ENCODE measurements around the gene AP5S1.
"Not testable (repeated sequence)": the region's sequence is repeated elsewhere in the genome, so short reads cannot be mapped to it uniquely, and the experiment has no call there.

The AP5S1 gene

GRCh38 chr20:3823881-3824280 is 3.5 kb downstream of the AP5S1 start:
- no peak for DNase-seq (ENCODE audit: low read depth)
- TF ChIP-seq CTCF (IDR thresholded peaks at IDR 0.05; ENCODE audit: control insufficient read depth, insufficient read depth, low read depth, low read length, missing control alignments): no peak
- no peak overlapping the region for H3K4me3 ChIP-seq (ENCODE audit: control insufficient read depth, low read depth, low read length)

- no peak for DNase-seq (ENCODE audit: low read depth)
- no peak overlapping the region for H3K4me3 ChIP-seq (ENCODE audit: control insufficient read depth, low read depth, low read length)
- TF ChIP-seq CTCF (IDR thresholded peaks at IDR 0.05; ENCODE audit: control insufficient read depth, insufficient read depth, low read depth, low read length, missing control alignments): no peak
These were observed 5.2 kb downstream of the AP5S1 start for GRCh38 chr20:3825526-3825925.

GRCh38 chr20:3826420-3826819 is 6.1 kb downstream of the AP5S1 start:
- no peak overlapping the region for H3K4me3 ChIP-seq (ENCODE audit: control insufficient read depth, low read depth, low read length)
- DNase-seq (ENCODE audit: low read depth): no peak
- TF ChIP-seq CTCF (IDR thresholded peaks at IDR 0.05; ENCODE audit: control insufficient read depth, insufficient read depth, low read depth, low read length, missing control alignments): no peak

GRCh38 chr20:3828798-3829197 is 8.5 kb downstream of the AP5S1 start:
- DNase-seq (ENCODE audit: low read depth): no peak
- TF ChIP-seq CTCF (IDR thresholded peaks at IDR 0.05; ENCODE audit: control insufficient read depth, insufficient read depth, low read depth, low read length, missing control alignments): no peak
- H3K4me3 ChIP-seq (ENCODE audit: control insufficient read depth, low read depth, low read length): no peak overlapping the region

DNA sequence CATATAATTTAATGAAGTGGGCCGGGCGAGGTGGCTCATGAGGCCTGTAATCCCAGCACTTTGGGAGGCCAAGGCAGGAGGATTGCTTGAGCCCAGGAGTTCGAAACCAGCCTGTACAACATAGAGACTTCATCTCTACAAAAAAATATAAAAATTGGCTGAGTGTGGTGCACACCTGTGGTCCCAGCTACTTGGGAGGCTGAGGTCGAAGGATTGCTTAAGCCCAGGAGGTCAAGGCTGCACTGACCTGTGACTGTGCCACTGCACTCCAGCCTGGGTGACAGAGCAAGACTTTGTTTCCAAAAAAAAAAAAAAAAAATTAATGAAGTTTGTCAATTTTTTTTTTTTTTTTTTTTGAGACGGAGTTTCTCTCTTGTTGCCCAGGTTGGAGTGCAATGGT is 9.5 kb downstream of the AP5S1 start:
- not testable (repeated sequence) for H3K4me3 ChIP-seq (ENCODE audit: control insufficient read depth, low read depth, low read length); DNase-seq (ENCODE audit: low read depth)

- no peak for DNase-seq (ENCODE audit: low read depth)
- TF ChIP-seq CTCF (IDR thresholded peaks at IDR 0.05; ENCODE audit: control insufficient read depth, insufficient read depth, low read depth, low read length, missing control alignments): no peak
- H3K4me3 ChIP-seq (ENCODE audit: control insufficient read depth, low read depth, low read length): no peak overlapping the region
These were observed 15.8 kb downstream of the AP5S1 start for GRCh38 chr20:3836132-3836531.

GRCh38 chr20:3839328-3839727 is 19.0 kb downstream of the AP5S1 start:
- H3K4me3 ChIP-seq (ENCODE audit: control insufficient read depth, low read depth, low read length): no peak overlapping the region
- DNase-seq (ENCODE audit: low read depth): no peak
- TF ChIP-seq CTCF (IDR thresholded peaks at IDR 0.05; ENCODE audit: control insufficient read depth, insufficient read depth, low read depth, low read length, missing control alignments): no peak

GRCh38 chr20:3840201-3840600 is 19.9 kb downstream of the AP5S1 start:
- DNase-seq (ENCODE audit: low read depth); H3K4me3 ChIP-seq (ENCODE audit: control insufficient read depth, low read depth, low read length): not testable (repeated sequence)

Data from AG09309 (cell line).